IPS-20b (cell line): ENCODE results near the gene NT5C3A.

Experiments
- H3K27ac ChIP-seq: one replicate; pipeline ENCODE4 v1.5.1; 2013; ENCODE audit warnings: low read length
- H3K27me3 ChIP-seq: 2 replicates; pipeline ENCODE4 v1.6.1; 2013; ENCODE audit warnings: mild to moderate bottlenecking, low read length, inconsistent platforms; ENCODE audit not compliant: insufficient read depth
- H3K36me3 ChIP-seq: 2 replicates; pipeline ENCODE4 v1.6.1; 2013; ENCODE audit warnings: low read depth, mild to moderate bottlenecking, inconsistent platforms, low read length, moderate library complexity; ENCODE audit not compliant: insufficient read depth
- H3K4me1 ChIP-seq: 2 replicates; pipeline ENCODE4 v1.6.1; 2013; ENCODE audit warnings: mild to moderate bottlenecking, control low read depth, inconsistent platforms, low read length, moderate library complexity; ENCODE audit not compliant: insufficient read depth
- H3K4me3 ChIP-seq: 2 replicates; pipeline ENCODE4 v1.5.1; 2013; ENCODE audit warnings: mild to moderate bottlenecking, low read length, inconsistent platforms
- H3K9ac ChIP-seq: 2 replicates; pipeline ENCODE4 v1.6.1; 2013; ENCODE audit warnings: low read depth, mild to moderate bottlenecking, inconsistent platforms, low read length, moderate library complexity
- H3K9me3 ChIP-seq: 2 replicates; pipeline ENCODE4 v1.6.1; 2013; ENCODE audit warnings: mild to moderate bottlenecking, low read depth, low read length, inconsistent platforms; ENCODE audit not compliant: insufficient read depth

NT5C3A gene

GRCh38 chr7:33053721-33054120 is 8.9 kb downstream of the NT5C3A start:
- Histone ChIP-seq H3K27ac (no peak overlapping the region), H3K27me3 (no peaks in the 10 kb centered on the region), H3K4me1 (no peaks in the 10 kb centered on the region), H3K36me3 (no peaks in the 10 kb centered on the region), H3K4me3 (no peak overlapping the region), H3K9me3 (no peaks in the 10 kb centered on the region), H3K9ac (no peak overlapping the region)

GRCh38 chr7:33050535-33051318 is 11.8 kb downstream of the NT5C3A start:
- H3K9ac ChIP-seq, result no peak overlapping the region
- no peaks in the 10 kb centered on the region for H3K27me3 ChIP-seq
- H3K36me3 ChIP-seq, result no peaks in the 10 kb centered on the region
- H3K4me1 ChIP-seq, result no peaks in the 10 kb centered on the region
- no peak overlapping the region for H3K27ac ChIP-seq
- no peak overlapping the region for H3K4me3 ChIP-seq
- no peaks in the 10 kb centered on the region for H3K9me3 ChIP-seq

GRCh38 chr7:33048704-33049103 is 13.9 kb downstream of the NT5C3A start:
- H3K27ac ChIP-seq, result no peak overlapping the region
- no peak overlapping the region for H3K9ac ChIP-seq
- H3K4me3 ChIP-seq, result no peak overlapping the region
- no peaks in the 10 kb centered on the region for H3K27me3 ChIP-seq
- H3K36me3 ChIP-seq, result no peaks in the 10 kb centered on the region
- no peaks in the 10 kb centered on the region for H3K9me3 ChIP-seq
- no peaks in the 10 kb centered on the region for H3K4me1 ChIP-seq

- Histone ChIP-seq H3K4me1 (no peaks in the 10 kb centered on the region), H3K27me3 (no peaks in the 10 kb centered on the region), H3K27ac (no peak overlapping the region), H3K36me3 (no peaks in the 10 kb centered on the region), H3K4me3 (no peak overlapping the region), H3K9ac (no peak overlapping the region), H3K9me3 (no peaks in the 10 kb centered on the region)
Observed at GRCh38 chr7:33048257-33048656, 14.3 kb downstream of the NT5C3A start.

GRCh38 chr7:33044986-33045385 is 17.6 kb downstream of the NT5C3A start:
- Histone ChIP-seq H3K4me3 (no peak overlapping the region), H3K4me1 (no peaks in the 10 kb centered on the region), H3K27me3 (no peaks in the 10 kb centered on the region), H3K9ac (no peak overlapping the region), H3K36me3 (no peaks in the 10 kb centered on the region), H3K27ac (no peak overlapping the region), H3K9me3 (no peaks in the 10 kb centered on the region)

GRCh38 chr7:33044401-33044718 is 18.2 kb downstream of the NT5C3A start:
- no peaks in the 10 kb centered on the region for H3K27me3 ChIP-seq
- H3K4me1 ChIP-seq, result no peaks in the 10 kb centered on the region
- no peak overlapping the region for H3K9ac ChIP-seq
- H3K9me3 ChIP-seq, result no peaks in the 10 kb centered on the region
- no peak overlapping the region for H3K4me3 ChIP-seq
- no peaks in the 10 kb centered on the region for H3K36me3 ChIP-seq
- H3K27ac ChIP-seq, result no peak overlapping the region

- no peak overlapping the region for H3K27ac ChIP-seq
- H3K9ac ChIP-seq, result no peak overlapping the region
- H3K4me1 ChIP-seq, result no peaks in the 10 kb centered on the region
- no peaks in the 10 kb centered on the region for H3K9me3 ChIP-seq
- no peaks in the 10 kb centered on the region for H3K27me3 ChIP-seq
- H3K36me3 ChIP-seq, result no peaks in the 10 kb centered on the region
- no peak overlapping the region for H3K4me3 ChIP-seq
Observed at GRCh38 chr7:33043501-33044400, 18.8 kb downstream of the NT5C3A start.

- no peak overlapping the region for H3K27ac ChIP-seq
- no peak overlapping the region for H3K4me3 ChIP-seq
- no peaks in the 10 kb centered on the region for H3K9me3 ChIP-seq
- no peaks in the 10 kb centered on the region for H3K27me3 ChIP-seq
- no peaks in the 10 kb centered on the region for H3K4me1 ChIP-seq
- no peaks in the 10 kb centered on the region for H3K36me3 ChIP-seq
- H3K9ac ChIP-seq, result no peak overlapping the region
Observed at GRCh38 chr7:33041631-33042428, 20.7 kb downstream of the NT5C3A start.

- H3K36me3 ChIP-seq, result no peaks in the 10 kb centered on the region
- no peaks in the 10 kb centered on the region for H3K27me3 ChIP-seq
- H3K27ac ChIP-seq, result no peak overlapping the region
- H3K4me1 ChIP-seq, result no peaks in the 10 kb centered on the region
- no peak overlapping the region for H3K9ac ChIP-seq
- no peak overlapping the region for H3K4me3 ChIP-seq
- no peaks in the 10 kb centered on the region for H3K9me3 ChIP-seq
Observed at GRCh38 chr7:33040803-33041516, 21.6 kb downstream of the NT5C3A start.

- no peaks in the 10 kb centered on the region for H3K36me3 ChIP-seq
- no peak overlapping the region for H3K9ac ChIP-seq
- no peaks in the 10 kb centered on the region for H3K9me3 ChIP-seq
- H3K27ac ChIP-seq, result no peak overlapping the region
- no peak overlapping the region for H3K4me3 ChIP-seq
- no peaks in the 10 kb centered on the region for H3K4me1 ChIP-seq
- no peaks in the 10 kb centered on the region for H3K27me3 ChIP-seq
Observed at GRCh38 chr7:33039903-33040292, 22.7 kb downstream of the NT5C3A start.

- H3K9me3 ChIP-seq, result no peaks in the 10 kb centered on the region
- H3K4me1 ChIP-seq, result no peaks in the 10 kb centered on the region
- no peak overlapping the region for H3K9ac ChIP-seq
- H3K4me3 ChIP-seq, result no peak overlapping the region
- no peaks in the 10 kb centered on the region for H3K27me3 ChIP-seq
- H3K36me3 ChIP-seq, result no peaks in the 10 kb centered on the region
- no peak overlapping the region for H3K27ac ChIP-seq
Observed at GRCh38 chr7:33039257-33039902, 23.2 kb downstream of the NT5C3A start.
